Measurements from ENCODE around the gene ANAPC2.

ANAPC2 gene

GRCh38 chr9:137191691-137192447 is 3.5 kb upstream of the ANAPC2 start:
- H3K27ac ChIP-seq: no peak overlapping the region
- TF ChIP-seq CTCF (IDR thresholded peaks at IDR 0.05) (no peak), ZFX (IDR thresholded peaks at IDR 0.05; ENCODE audit: borderline replicate concordance) (no peak)

- TF ChIP-seq CTCF (IDR thresholded peaks at IDR 0.05) (no peak), ZFX (IDR thresholded peaks at IDR 0.05; ENCODE audit: borderline replicate concordance) (no peak)
- H3K27ac ChIP-seq: peak overlapping the region; percentile 99
These were observed 2.9 kb upstream of the ANAPC2 start for GRCh38 chr9:137191245-137191644.

GRCh38 chr9:137190315-137190856 is 2.0 kb upstream of the ANAPC2 start:
- no peak for TF ChIP-seq ZFX (IDR thresholded peaks at IDR 0.05; ENCODE audit: borderline replicate concordance)
- peak; percentile 42 for TF ChIP-seq CTCF (IDR thresholded peaks at IDR 0.05)
- H3K27ac ChIP-seq: peak overlapping the region; percentile 99

GRCh38 chr9:137189297-137190295 is 1.2 kb upstream of the ANAPC2 start:
- H3K27ac ChIP-seq: peak overlapping the region; percentile 99

GRCh38 chr9:137188086-137188489 is 272 bp downstream of the ANAPC2 start:
- peak overlapping the region; percentile 99 for H3K27ac ChIP-seq

More at GRCh38 chr9:137189297-137190295, 1.2 kb upstream of the ANAPC2 start:
- TF ChIP-seq ZFX (IDR thresholded peaks at IDR 0.05; ENCODE audit: borderline replicate concordance) (no peak), CTCF (IDR thresholded peaks at IDR 0.05) (no peak)

GRCh38 chr9:137187386-137187785 is 974 bp downstream of the ANAPC2 start:
- H3K27ac ChIP-seq: no peak overlapping the region
- TF ChIP-seq ZFX (IDR thresholded peaks at IDR 0.05; ENCODE audit: borderline replicate concordance) (no peak), CTCF (IDR thresholded peaks at IDR 0.05) (no peak)

More at GRCh38 chr9:137188086-137188489, 272 bp downstream of the ANAPC2 start:
- no peak for TF ChIP-seq CTCF (IDR thresholded peaks at IDR 0.05)
- TF ChIP-seq ZFX (IDR thresholded peaks at IDR 0.05; ENCODE audit: borderline replicate concordance): no peak

Measured in 22Rv1 (cell line).